Hematopoietic multipotent progenitor cell treated with erythropoietin and hydrocortisone succinate and interleukin-3 and kit ligand, for 17 days (in vitro differentiated cells): ENCODE measurements around the gene CRAMP1.

ENCODE experiments used
- DNase-seq: peaks from one replicate; pipeline ENCODE4 v3.0.0-alpha.2; 2015; ENCODE audit warnings: low spot score

The CRAMP1 gene

DNA sequence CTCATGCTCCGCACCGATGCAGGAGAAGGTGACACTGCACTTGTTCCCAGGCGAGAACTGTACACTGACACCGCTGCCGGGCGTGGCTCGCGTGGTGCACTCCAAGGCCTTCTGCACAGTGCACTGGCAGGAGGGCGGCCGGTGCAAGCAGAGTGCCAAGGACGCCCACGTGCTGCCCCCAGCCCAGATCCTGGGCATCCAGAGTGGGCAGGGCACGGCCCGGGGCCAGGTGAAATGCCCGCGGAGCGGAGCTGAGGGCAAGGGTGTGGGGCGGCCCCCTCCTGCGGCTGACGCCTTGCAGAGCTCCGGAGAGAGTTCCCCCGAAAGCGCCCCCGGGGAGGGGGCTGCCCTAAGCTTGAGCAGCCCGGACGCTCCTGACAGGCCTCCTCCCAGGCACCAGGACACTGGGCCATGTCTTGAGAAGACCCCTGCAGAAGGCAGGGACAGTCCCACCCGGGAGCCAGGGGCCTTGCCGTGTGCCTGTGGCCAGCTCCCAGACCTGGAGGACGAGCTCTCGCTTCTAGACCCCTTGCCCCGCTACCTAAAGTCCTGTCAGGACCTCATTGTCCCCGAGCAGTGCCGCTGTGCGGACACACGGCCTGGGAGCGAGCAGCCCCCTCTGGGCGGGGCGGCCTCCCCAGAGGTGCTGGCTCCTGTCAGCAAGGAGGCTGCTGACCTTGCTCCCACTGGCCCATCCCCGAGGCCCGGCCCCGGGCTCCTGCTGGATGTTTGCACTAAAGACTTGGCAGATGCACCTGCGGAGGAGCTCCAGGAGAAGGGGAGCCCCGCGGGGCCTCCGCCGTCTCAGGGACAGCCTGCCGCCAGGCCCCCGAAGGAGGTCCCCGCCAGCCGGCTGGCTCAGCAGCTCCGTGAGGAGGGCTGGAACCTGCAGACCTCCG is 44.0 kb downstream of the CRAMP1 start:
- no peak for DNase-seq

DNA sequence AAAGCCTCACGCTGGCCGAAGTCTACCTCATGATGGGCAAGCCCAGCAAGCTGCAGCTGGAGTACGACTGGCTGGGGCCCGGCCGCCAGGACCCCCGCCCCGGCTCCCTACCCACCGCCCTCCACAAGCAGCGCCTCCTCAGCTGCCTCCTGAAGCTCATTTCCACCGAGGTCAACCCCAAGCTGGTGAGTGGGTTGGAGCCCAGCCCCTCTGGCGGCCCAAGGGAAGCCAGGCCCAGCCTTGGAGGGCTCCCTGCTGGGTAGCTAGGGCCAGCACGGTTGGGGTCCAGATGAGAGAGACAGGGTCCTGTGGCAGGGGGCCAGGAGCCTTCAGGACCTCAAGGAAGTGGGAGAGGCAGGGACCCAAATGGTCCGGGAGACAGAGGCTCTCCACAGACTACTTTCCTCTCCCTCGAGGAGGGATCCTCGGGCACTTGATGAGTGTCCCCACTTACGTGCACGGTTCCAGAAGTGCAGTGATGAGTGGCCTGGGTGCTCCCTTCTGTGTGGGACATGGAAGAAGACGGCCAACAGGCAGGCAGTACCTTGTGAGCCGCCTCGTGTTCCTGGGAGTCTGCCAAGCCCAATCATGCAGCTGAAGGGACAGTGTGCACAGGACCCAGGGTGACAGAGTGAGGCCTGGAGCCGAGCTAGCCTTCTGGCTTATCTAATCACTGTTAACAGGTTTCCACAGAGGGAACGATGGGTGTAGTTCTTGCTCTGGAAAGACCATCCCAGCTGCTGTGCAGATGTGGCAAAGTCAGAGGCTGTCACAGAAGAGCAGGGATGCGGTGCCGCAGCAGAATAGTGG is 44.9 kb downstream of the CRAMP1 start:
- DNase-seq = peak; percentile 50

DNA sequence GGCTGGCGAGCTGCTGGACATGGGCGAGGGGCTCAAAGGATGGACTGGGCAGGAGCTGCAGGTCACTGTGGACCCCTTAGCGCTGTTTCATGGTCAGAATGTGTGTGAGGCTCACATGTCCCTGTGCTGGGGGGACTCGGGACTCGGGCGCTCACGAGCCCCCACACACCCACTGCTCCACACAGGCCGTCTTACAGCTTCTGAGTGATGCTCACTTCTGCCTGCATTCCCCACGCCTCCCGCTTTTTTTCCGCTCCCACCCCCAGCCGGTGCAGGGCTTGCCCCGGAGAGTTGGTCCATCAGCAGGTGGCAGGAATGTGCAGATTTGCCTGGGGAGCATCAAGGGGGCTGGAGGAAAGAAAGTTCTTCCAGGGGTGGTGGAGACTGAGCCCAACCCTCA is 45.7 kb downstream of the CRAMP1 start:
- DNase-seq = no peak

DNA sequence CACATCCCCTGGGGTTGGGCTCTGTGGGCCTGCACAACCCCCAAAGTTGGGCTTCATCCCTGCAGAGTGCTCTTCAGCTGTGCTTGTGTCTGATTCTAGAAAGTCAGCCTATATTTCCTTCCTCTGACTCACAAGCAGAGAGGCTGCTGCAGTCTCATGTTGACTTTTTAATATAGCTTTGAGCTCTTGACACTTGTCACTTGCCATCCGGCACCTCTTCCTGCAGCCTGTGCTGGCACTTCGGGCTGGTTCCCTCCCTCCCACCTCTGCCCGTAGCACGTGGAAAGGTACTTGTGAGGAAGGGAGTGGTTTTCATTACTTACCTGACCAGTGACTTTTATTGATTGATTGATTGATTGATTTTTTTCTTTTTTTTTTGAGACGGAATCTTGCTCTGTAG is 46.9 kb downstream of the CRAMP1 start:
- no peak for DNase-seq

DNA sequence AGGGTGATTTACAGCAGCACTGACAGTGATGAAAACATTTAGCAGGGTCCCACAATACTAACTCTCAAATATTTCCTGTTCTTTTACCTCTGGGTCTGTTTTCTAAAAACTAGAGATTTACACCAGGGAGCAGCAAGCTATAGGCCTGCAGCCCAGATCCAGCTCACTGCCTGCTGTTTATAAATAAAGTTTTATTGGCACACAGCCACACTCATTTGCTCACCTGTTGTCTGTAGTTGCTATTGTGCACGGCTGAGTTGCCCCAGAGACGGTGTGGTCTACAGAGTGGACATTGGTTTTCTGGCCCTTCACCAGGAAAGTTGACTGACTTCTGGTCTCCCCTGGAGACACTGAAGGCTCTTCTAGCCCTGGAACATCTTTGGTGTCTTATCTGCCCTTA is 49.7 kb downstream of the CRAMP1 start:
- DNase-seq = no peak

DNA sequence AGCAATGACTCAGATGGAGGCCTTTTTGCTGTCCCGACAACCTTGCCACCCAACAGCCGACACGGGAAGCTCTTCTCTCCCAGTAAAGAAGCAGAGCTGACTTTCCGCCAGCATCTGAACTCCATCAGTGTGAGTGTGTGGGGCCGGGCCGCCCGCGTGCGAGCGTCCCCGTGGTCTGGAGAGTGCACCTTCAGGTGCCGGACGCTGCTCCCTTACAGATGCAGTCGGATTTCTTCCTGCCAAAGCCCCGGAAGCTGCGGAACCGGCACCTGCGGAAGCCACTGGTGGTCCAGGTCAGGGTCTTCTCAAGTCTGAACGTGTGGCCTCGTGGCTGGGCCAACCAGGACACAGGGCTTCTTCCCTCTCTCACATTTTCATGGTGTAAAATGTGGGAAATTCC is 50.4 kb downstream of the CRAMP1 start:
- DNase-seq = no peak

DNA sequence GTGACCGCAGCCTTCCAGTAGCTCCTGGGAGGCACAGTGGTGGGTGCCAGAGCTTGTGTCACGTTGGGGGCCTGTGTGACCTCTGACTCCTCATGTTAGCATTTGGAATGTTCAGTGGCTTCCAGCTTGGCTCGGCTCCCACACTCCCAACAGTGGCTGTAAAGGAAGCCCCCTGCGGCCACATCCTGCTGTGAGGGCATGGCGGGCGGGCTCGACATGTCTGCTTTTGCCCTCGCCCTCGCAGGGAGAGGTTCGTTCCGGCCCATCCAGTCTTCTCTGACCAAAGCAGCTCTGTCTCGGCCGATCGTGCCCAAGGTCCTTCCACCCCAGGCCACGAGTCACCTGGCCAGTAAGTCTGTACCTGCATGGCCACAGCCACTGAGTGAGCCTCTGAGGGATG is 53.7 kb downstream of the CRAMP1 start:
- no peak for DNase-seq

DNA sequence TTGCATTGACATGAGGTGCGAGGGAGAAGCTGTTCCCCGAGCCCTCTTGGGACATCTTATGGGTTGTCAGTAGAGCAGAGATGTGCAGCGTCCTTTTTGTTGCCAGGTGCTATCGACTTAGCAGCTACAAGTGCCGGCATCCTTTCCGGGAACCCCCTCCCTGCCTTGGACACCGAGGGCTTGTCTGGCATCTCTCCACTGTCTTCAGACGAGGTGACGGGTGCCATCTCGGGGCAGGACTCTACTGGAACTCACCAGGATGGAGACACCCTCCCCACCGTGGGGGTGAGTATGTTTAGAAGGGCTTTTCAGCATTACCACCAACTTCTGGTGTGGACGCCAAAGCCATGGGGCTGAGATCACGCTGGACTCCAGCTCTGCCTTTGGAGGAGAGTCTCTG is 54.2 kb downstream of the CRAMP1 start:
- DNase-seq = no peak

DNA sequence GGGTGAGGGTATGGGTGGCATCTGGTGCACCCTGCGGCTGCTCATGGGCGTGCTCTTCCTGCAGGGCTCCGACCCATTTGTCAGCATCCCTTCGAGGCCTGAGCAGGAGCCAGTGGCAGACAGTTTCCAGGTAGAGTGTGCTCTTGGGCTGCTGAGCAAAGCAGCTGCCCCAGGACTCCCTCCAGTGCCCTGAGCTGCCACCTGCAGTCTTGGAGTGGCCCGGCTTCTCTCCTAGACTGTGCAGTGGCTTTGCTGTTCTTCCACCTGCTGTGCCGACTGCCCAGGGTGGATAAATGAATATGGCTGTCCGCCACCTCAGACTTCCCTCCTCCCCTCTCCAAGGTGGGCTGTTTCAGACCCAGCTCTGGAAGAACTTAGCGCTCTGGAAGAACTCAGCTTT is 55.1 kb downstream of the CRAMP1 start:
- DNase-seq = no peak

DNA sequence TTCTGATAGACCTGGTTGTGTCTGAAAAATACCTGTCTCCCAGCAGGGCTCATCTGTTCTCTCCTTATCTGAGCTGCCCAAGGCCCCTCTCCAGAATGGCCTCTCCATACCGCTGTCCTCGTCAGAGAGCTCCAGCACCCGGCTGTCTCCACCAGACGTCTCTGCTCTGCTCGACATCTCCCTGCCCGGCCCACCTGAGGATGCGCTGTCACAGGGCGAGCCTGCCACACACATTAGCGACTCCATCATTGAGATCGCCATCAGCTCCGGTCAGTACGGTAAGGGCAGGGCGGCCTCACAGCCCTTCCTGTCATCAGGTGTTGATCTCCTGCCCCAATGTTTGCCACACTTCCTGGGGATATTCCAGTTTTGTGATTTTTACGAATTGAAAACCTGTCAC is 55.8 kb downstream of the CRAMP1 start:
- DNase-seq = no peak

DNA sequence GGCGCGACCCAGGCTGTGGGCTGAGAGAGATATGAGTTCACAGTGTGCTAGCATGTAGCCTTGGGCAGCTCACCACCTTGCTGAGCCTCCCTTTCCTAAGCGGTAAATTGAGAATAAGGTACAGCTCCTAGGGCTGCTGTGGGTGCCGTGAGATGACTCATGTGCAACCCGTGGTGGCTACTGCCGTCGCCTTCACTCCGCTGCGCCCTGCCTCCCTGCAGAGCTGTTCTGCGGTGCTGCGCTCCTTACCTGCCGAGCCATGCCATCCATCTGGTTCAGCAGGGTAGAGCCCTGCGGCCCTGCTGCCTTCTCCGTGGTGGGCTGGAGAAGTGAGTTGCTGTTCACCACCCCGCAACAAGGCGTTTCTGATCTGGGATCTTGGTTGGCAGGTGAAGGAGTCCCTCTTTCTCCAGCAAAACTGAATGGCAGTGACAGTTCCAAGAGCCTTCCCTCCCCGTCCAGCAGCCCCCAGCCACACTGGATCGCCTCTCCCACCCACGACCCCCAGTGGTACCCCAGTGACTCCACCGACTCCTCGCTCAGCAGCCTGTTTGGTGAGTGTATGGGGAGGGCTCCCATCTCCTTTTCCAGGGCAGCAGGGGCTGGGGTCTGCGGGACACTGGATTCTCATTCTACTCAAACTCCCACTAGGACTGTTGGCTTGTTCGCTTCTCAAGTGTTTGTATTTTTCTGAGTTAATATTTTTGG is 56.6 kb downstream of the CRAMP1 start:
- no peak for DNase-seq

DNA sequence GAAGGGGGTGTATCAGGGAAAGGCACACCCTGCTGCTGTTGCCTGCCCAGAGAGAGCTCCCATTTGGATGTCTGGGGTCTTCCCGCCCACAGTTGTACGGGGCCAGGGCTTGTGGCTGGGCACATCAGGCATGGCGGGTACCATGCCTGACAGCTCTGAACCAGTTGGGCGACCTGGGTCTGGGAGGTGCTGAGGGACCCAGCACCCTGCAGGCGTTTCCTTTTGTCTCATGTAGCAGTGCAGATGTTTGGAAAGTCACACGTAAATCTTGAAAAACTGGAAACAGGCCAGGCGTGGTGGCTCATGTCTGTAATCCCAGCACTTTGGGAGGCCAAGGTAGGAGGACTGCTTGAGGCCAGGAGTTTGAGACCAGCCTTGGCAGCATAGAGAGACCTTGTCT is 57.5 kb downstream of the CRAMP1 start:
- DNase-seq = no peak

DNA sequence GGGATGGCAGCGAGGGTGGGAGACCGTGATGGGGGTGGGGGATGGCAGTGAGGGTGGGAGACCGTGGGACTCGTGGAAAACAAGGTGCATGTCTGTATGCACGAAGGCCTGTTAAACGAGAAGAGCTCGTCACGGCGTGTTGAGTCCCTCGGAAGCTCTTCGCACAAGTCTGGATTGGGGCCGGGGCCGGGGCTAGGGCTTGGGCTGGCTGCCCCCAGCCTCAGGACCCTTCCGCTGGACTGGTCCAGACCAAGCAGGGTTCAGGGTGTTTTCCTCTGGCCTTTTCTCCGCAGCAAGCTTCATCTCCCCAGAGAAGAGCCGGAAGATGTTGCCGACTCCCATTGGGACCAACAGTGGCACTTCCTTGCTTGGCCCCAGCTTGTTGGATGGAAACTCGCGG is 58.2 kb downstream of the CRAMP1 start:
- no peak for DNase-seq

DNA sequence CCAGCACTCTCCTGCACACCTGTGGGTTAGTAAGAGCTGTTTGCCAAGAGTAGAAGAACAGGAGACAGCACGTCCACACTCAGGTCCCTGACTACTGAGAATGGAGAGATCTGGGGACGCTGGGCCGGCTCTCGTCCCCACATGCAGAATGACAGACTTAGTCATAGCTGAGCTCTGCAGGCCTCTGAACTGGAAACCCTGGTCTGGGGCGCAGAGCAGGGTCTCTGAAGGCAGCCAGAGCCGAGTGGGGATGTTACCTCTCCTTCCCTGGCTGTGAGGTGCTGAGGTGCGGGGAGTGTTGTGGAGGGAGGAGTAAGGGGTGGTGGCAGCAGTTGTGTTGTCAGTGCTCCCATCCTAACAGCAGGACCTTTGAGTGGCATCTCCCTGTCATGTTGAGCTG is 58.7 kb downstream of the CRAMP1 start:
- DNase-seq = no peak

DNA sequence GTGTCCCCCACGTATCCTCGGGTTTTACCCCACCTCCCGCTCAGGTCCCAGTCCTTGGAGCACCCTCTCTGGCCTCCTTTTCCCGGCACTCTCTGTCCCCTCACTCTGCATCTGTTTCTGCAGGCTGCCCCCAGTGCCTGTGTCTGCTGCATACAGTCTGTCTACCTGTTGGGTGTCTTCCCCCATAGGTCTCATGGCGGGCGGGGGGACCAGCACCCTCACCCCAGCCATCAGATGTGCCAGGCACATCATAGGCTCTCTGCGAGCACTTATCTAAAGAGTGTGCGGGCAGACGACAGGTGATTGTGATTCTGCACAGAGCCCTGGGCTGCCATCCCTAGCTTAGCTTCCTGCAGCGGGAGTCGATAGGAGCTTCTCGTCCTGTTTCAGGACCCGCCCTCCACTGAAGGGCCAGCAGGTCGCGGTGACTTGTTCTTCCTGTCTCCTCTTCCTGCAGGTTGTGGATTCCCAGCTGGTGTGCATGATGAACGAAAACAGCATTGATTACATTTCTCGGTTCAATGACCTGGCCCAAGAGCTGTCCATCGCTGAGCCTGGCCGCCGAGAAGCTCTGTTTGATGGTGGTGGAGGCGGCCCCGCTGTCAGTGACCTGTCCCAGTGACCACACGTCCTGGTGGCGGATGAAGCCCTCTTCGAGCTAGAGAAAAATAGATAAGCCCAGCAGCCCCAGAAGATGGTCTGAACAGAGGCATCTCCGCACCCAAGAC is 61.4 kb downstream of the CRAMP1 start:
- DNase-seq = no peak

DNA sequence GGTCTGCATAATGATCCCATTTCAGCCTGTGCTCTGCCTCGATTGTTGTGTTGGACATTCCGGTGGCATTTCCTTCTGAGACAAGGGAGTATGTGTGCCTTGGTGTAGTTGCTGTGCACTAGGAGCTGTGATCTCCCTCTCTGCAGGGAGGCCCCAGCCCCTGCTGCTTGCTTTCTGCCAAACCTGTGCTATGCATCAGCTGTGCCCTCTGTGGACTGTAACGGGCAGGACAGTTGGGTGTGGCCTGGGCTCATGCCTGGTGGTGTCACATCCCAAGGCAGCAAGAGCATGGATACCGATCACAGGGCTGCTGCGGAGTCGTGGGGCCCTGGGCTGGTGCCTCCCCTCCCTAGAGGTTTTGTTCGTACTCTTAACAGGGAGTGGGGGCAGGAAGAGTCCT is 62.1 kb downstream of the CRAMP1 start:
- DNase-seq = no peak

DNA sequence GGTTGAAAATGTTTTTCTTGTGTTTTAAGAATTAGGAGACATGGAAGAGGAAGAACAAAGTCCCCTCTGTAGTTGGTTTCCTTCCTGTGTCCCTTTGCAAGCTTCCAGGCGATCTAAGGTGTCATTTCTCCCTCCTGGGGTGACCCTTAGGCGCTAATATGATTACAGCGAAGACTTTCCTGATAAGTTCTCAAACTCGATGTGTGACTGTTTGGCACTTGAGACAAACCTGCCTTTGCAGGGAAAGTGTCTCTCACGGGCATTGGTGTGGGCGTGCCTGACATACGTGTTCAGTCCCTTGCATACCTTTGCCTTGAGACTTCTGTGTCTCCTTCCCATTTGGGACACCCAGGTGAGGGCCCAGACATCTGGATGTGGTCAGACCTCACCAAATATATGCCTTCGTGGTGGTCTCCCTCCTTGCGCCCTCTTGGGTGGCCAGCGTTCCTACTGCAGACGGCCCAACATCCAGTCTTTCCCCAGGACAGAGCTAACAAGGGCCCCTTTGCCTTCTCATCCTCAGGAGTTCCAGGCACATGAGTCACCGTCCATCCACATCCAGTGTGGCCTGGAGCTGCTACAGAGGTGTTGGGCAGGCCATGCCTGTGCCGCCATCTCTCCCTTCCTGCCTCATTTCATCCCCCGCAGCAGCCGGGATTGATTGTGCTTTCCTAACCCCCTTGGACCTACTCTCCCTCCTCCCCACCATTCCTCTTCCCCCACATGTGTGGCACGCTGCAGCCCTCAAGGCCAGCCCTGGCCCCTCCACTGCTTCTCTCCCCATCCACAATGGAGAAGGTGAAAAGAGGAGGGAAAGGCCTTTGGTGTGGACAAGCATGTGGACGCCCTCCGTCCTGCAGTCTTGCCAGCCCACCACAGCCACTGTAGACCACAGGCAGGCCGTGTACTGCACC is 62.8 kb downstream of the CRAMP1 start:
- DNase-seq = no peak

DNA sequence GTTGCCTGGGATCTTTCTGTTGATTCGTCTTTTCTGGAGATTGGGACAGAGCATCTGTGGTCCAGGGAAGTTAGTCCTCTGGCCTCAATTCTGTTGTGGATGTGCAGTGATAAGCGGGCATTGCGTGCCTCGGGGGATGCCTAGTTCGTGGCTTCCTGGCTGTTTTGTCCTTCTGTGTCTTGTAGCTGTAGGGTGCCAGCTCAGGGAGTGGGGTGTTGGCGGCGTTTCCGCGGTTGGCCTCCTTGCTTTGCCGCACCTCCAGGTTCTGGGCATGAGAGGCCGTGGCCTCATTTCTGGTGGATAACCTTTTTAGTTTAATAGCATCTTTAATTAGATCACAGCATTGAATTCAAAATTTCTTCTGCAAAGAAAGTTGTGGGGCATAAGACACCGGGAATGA is 64.5 kb downstream of the CRAMP1 start:
- DNase-seq = no peak

DNA sequence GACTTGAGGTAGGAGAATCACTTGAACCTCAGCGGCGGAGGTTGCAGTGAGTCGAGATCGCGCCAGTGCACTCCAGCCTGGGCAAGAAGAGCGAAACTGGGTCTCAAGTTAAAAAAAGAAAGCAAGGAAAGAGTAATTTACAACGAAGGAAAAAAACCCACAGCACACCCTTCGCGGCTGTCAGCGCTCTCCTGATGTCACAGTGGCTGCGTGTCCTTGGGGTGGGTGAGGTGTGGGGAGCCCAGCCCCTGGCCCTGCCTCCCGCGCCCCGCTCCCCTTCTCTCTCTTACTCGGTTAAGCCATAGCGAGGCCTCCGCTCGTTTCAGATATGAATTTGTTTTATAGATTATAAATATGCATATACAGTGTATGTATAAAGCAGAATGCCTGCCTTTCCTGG is 65.2 kb downstream of the CRAMP1 start:
- DNase-seq = no peak

DNA sequence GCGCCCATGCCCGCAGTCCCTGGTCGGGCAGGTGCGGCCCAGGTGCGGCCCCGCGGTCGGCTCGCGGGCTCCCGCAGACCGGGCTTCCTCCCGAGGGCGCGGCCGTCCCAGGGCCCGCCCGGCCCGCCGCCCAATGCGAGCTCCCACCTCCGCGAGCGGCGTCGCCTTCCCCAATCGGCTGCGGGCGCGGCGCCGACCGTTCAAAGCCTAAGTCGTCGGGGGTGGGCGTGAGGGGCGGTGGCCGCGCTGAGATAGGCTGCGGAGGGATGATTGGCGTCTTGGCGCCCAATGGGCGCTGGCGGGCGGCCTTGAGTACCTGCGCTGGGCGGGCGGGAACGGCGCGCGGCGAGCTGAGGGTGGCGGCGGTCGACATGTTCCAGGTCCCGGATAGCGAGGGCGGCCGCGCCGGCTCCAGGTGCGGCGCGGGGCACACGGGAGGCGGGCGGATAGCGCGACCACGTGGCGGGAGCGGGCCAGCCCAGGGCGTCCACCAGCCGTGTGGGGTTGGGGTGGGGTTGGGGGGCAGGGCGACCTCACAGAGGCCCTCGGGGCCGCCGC is 65.9 kb downstream of the CRAMP1 start, which contains the start of gene JPT2:
Gene JPT2, plus strand, starts transcription at position 338 of the 558 bp plus-strand sequence. Its CDS starts 34 bp downstream, at position 372.
- peak; percentile 91 for DNase-seq
